Heart left ventricle (tissue), 13 donors: ENCODE data around the gene LTBP4.

ENCODE experiments used
- POLR2A ChIP-seq, 2 donors: fragments of 450-650 bp; IDR thresholded peaks; one replicate each; pipeline ENCODE4 v1.6.1; 2017; ENCODE audit warnings: antibody characterized with exemption in 2 of 2, mild to moderate bottlenecking in 2 of 2, moderate library complexity in 2 of 2
- TF ChIP-seq, protein P1 (sequence below), 12 donors: fragments of 200-600 bp; sonication (generic) in 4 of 12; IDR thresholded peaks; one replicate each; pipeline versions ENCODE4 v1.5.0 to v1.8.0; 2018 to 2022; ENCODE audit warnings: antibody characterized with exemption in 12 of 12, mild to moderate bottlenecking in 5 of 12
- donor health status: ischemic (EF 13 %, LVEDD 7.1; RV severe dilation, severe dysfunction).
- donor health status: DM: no; HTN: yes; CAD: no.
- donor health status: DM: no; HTN: no; CAD: no.
- donor health status: ischemic (EF 25% LVEDD 6.9; RV normal size, moderate dysfunction).
- donor health status: ischemic (EF 25% LVEDD 5.7; RV mildly dilated, moderate dysfunction).
- donor health status: ischemic (EF 35%, LVEDD 5.7; RV mildly dilated, moderate dysfunction).
- donor health status: nonischemic (EF 11% LVEDD 7.7; RV severe dilation, severe dysfunction).
- donor health status: DM: yes; HTN: yes; CAD: no.
- donor health status: PGD.
- donor health status: ischemic (EF 29% LVEDD 5.4; RV normal size, mild dysfunction).
- donor health status: nonischemic (EF 23%, LVEDD 6.1; RV moderate dilation, normal function).

DNA sequence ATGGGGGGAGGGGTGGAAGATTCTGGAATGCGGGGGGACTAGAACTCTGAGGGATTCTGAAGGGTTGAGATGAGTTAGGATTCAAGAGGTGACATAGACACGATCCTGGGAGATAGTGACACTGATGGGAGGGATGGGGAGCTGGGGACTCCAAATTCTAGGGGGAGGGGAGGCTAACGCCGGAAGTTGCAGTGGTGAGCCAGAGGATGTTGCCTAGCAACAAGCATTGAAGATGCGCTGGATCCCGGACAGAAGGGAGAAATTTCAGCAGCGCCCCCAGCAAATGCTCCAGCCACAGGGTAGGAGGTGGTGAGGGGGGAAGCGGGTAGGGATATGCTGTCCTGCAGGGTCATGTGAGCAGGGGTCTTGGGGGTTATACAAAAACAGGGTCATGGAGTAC, 6.9 kb upstream of the LTBP4 start:
- TF ChIP-seq, protein P1, sequence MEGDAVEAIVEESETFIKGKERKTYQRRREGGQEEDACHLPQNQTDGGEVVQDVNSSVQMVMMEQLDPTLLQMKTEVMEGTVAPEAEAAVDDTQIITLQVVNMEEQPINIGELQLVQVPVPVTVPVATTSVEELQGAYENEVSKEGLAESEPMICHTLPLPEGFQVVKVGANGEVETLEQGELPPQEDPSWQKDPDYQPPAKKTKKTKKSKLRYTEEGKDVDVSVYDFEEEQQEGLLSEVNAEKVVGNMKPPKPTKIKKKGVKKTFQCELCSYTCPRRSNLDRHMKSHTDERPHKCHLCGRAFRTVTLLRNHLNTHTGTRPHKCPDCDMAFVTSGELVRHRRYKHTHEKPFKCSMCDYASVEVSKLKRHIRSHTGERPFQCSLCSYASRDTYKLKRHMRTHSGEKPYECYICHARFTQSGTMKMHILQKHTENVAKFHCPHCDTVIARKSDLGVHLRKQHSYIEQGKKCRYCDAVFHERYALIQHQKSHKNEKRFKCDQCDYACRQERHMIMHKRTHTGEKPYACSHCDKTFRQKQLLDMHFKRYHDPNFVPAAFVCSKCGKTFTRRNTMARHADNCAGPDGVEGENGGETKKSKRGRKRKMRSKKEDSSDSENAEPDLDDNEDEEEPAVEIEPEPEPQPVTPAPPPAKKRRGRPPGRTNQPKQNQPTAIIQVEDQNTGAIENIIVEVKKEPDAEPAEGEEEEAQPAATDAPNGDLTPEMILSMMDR (IDR thresholded peaks at IDR 0.05), result no peak
- TF ChIP-seq POLR2A (IDR thresholded peaks at IDR 0.05), result no peak
